GM12891 (cell line): Measurements from ENCODE around the gene PSMB7.

Experiments
- POLR2A ChIP-seq: IDR thresholded peaks from 2 replicates; pipeline ENCODE4 v1.6.1; 2011; ENCODE audit warnings: low read depth, low read length, control low read depth
- POU2F2 ChIP-seq: IDR thresholded peaks from 2 replicates; pipeline ENCODE4 v1.6.1; 2011; ENCODE audit warnings: low read depth, mild to moderate bottlenecking, control low read depth, low read length, moderate library complexity

GRCh38 chr9:124414612-124415011 is 630 bp downstream of the PSMB7 start:
- TF ChIP-seq POU2F2 (no peak), POLR2A (no peak)
